NCI-H2196 treated with DMSO at 0.1 percent for 48 hours (cell line): ENCODE measurements around the gene MCTP1.

Experiments
- DNase-seq: peaks from one replicate; lab custom pipeline; 2025; ENCODE audit not compliant: unreplicated experiment; lab: John Stamatoyannopoulos, UW

MCTP1 gene

GRCh38 chr5:95284572-95285408, at the start of gene MCTP1:
MCTP1 (minus strand) TSS chr5:95285094.
- no peak for DNase-seq

- DNase-seq = no peak
Observed at GRCh38 chr5:95332158-95332557, 47.3 kb upstream of the MCTP1 start.

DNA sequence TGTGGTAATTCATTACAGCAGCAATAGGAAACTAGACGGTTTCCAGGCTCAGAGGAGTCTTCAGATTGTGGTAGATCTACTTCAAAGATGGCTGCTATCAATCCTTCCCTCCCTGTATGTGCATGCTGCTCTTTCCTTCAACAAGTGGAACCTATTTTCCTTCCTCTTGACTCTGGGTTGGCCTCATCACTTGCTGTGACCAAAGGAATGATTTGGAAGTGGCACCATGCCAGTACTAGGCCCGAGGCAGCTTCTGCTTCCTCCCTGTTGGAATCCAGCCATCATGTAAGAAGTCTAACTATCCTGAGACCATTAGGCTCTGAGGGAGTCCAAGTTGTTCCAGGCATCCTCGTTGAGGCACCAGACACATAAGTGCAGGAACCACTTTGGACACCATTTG, 46.5 kb upstream of the MCTP1 start:
- no peak for DNase-seq

DNA sequence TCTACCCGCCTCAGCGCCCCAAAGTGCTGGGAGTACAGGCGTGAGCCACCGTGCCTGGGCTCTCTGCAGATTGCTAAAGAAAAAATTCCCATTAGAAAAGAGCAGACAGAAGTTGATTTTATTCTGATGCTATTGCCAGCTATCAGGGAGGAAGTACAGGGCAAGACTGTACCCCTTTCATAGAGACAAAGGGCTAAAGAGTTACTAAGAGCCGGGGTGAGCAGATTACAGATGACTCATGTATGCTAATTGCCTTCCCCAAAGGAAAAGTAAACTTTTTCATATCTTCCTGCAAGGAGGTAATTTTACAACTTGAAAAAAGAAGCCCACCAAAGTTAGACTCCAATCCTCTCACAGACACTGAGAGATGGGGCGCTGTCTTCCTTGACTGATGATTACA, 42.3 kb upstream of the MCTP1 start:
- DNase-seq = no peak

DNA sequence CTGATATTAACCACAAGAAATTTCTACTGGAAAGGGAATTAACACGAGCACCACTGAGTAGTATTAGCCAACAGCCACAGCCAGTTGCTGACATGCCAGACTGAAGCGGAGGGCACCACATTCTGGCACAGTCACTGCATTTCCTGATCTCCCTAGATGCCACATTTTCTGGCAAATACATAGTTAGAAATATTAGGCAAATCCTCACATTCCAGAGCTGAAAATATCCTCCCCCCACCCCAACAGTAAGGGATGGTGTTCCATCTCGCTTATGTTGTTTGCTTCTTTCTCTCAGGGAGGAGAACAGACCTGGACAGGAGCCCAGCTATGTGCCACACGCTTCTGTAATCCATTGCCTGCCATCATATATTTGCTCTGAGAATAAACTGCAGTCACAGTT, 32.8 kb upstream of the MCTP1 start:
- no peak for DNase-seq

GRCh38 chr5:95317085-95317484, 32.2 kb upstream of the MCTP1 start:
- no peak for DNase-seq

DNA sequence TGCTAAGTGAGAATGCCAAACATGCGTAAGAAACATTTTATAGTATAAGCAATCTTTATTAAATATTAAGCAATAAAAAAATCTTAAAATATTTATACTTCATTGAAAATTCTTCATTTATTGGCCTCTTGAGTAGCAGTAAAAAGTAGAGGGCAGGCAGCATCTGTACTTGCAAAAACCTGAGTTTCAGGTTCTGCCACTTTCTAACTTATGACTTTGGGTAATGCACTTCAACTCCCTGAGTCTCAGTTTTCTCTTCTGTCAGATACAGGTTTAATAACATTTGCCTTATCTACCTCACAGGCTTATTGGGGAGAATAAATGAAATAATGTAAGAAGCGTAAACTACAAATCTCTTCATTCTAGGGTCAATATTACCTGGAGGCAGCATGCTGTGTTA, 19.8 kb upstream of the MCTP1 start:
- no peak for DNase-seq

DNA sequence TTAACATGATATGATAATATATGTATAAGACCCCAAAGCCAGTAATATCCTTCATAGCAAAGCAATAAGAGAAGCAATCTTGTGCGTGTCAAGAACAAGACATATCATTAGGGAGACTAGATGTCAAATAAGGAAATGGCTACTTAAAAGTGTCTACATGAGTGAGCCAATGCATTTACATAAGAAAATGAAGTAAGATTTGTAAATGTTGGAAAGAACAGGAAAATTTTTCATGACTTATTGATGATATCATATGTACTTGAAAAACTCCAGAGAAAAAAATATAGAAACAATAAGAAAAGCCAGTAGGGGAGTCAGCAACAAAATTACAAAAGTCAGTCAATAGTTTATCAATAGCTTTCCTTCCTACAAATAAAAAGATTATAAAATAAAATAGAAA, 13.8 kb upstream of the MCTP1 start:
- DNase-seq = no peak

DNA sequence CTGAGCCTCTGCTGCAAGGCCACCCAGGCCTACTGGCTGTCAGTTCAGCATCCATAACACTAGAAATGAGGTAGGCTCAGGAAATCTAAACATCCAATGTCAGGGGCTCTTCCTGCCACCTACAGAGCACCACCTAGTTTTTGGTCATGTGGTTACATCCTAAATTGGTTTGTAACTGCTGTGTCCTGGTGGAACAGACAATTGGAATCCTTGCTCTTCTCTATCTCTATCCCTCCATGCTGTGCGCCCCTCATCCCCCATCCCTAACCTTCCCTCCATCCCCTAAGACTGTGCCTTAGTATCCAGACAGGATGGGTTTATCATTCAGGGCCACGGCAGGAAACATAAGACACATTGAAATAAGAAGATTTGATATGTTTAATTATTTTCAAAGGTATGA, 11.4 kb upstream of the MCTP1 start:
- DNase-seq = no peak

DNA sequence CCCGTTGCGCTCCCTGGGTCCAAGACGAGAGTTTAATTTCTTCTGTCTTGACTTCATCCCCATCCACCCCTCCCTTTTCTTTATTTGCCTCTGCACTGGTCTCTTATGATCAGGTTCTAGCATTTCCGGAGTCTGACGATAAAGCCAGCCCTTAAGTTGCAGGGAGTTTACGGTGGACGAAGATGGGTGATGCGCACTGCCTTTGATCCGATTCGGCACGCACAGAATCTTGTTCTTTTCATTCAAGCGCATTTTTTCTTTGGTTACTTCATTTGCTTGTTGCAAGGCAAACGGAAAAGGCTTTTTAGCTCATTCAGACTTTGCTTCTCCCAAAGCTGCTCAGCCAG, 488 bp upstream of the MCTP1 start:
- no peak for DNase-seq

- DNase-seq = no peak
Observed at GRCh38 chr5:95283761-95284571, 928 bp downstream of the MCTP1 start.

GRCh38 chr5:95283022-95283615, 1.8 kb downstream of the MCTP1 start:
- no peak for DNase-seq

- no peak for DNase-seq
Observed at GRCh38 chr5:95281226-95281625, 3.7 kb downstream of the MCTP1 start.

- no peak for DNase-seq
Observed at GRCh38 chr5:95280401-95281095, 4.3 kb downstream of the MCTP1 start.

DNA sequence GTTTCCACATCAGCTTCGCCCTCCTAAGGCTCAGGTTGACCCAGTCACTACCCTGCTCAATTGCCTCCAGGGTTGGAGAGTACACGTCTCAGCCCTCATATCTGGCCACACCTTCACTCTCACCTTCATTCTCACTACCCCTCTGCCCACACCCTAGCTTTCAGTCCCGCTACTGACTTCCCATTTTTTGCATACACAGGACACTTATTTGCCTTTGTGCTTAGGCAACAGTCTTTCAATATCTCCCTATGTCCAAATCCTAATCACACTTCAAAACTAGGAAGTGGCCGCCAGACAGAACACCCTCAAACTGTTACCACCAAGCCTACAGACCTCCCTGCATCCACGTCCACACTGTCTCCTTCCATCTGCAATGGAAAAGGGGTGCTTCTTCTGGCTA, 10.9 kb downstream of the MCTP1 start:
- DNase-seq = no peak

DNA sequence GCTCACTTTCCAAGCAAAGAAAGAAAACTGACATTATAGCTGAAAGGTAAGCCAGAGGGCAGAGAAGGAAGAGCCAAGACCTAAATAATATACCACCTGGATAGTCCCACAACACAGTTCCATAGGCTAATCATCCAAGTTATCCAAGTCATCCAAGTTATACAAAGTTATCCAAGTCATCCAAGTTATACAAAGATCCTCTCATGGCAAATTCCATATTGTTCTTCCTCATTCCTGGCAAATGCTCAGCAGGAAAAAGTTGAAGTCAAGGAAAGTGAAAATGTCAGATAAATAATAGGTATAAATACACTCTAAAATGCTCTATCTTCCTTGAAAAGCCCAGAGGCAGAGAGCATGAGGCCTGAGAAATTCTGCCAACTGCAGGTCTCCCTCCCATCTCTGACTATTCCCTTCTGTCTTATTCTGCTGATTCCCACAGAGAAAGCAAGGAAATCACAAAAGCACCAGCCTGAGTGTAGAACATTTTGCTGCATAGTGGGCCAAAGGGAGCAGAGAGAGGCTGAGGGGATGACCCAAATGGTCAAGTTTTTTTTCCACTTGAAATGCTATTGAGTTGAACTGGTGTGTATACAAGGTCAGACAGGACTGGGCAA, 12.5 kb downstream of the MCTP1 start:
- DNase-seq = no peak

- no peak for DNase-seq
Observed at GRCh38 chr5:95262933-95263660, 21.8 kb downstream of the MCTP1 start.

DNA sequence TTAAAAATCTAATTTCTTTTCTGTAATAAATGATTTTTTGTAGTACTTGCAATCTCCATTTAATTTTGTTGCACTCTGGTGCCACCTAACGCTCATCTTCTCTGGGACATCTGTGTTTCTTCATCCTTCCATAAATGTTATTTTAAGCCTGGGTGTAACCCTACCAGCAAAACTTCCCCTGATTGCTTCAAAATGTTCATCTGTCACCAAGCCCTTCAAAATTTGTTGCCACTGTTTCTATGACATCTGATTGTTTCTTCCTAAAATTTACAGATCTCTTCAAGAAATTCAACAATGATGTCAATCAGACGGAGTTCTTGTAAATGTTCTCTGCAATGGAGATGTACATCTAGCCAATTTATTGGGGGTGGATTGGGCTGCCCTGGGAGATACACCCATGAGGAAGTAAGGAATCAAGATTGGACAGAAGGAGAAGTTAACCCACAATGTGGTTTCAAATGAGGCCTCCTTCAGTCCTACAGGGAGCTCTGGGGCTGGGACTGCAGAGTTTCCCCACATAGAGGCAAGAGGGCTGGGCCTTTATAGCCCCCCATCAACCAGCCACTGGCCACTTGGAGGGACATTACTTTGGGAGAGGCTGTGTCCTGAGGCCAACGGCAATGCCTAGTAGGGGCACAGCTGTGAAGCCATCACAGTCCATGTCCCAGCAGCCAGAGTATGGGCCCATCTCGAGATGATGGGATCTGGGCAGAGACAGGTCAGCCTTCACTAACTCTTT, 23.3 kb downstream of the MCTP1 start:
- DNase-seq = no peak

GRCh38 chr5:95256991-95257390, 27.9 kb downstream of the MCTP1 start:
- DNase-seq = no peak

DNA sequence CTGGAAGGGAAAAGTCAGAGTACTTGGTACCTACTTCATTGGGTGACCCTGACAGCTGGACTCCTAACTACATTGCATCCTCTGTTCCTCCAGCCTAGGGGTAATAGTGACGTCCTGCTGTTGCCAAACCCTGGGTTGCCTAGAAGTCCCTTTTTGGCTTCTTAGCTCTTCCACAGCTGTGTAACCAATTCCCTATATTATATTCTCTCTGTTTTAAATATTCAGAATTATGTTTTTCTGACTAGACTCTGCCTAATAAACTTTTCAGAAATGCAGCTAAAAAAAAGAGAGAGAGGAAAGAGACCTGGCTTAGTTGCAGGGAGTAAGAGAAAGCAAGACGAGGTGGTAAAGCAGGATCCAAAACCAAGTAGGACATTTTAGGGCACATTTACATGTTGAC, 28.4 kb downstream of the MCTP1 start:
- no peak for DNase-seq
